ENCODE measurements around the gene SEC11A.
"Not testable (repeated sequence)": the region's sequence is repeated elsewhere in the genome, so short reads cannot be mapped to it uniquely, and the experiment has no call there.

The SEC11A gene

DNA sequence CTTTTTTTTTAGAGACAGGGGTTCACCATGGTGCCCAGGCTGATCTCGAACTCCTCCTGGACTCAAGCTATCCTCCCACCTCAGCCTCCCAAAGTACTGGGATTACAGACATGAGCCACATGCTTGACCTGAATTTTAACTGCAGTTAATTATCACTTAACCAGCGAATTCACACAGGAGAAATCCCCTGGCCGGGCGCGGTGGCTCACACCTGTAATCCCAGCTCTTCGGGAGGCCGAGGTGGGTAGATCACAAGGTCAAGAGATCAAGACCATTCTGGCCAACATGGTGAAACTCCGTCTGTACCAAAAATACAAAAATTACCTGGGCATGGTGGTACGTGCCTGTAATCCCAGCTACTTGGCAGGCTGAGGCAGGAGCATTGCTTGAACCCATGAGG lies 74.1 kb downstream of the SEC11A start:
- DNase-seq (ENCODE audit: low read depth), result not testable (repeated sequence)

DNA sequence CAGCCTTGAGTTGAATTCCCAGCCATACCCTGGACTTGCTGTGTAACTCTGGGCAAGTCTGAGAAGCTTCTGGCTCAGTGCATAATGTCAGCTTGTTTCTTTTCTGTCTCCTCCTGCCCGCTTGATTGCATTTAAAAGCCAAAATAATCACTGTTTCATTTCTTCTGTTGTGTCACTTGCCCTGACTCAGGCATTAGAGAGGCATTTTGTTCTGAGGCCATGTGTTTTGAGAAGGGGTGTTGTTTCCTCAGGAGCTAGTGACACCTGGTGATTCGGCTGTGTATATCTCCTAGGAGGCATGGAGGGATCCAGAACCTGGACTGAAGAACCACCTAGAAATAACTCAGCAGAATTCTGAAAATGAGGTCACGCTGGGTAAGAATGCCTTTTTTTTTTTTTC lies 77.8 kb downstream of the SEC11A start:
- no peak for DNase-seq (ENCODE audit: low read depth)

DNA sequence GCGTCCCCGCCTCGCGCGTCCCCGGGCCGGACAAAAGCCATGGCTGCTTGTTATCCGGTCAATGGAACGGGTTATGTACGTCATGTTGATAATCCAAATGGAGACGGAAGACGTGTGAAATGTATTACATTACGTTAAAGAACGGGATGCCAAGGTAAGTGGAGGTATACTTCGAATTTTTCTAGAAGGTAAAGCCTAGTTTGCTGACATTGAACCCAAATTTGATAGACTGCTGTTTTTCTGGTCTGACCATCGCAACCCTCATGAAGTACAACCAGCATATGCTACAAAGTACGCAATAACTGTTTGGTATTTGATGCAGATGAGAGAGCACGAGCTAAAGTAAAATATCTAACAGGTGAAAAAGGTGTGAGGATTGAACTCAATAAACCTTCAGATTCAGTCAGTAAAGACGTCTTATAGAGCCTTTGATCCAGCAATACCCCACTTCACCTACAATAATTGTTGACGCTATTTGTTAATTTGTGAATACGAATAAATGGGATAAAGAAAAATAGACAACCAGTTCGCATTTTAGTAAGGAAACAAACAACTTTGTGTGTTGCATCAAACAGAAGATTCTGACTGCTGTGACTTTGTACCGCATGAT lies 81.6 kb downstream of the SEC11A start:
- no peak for DNase-seq (ENCODE audit: low read depth)

DNA sequence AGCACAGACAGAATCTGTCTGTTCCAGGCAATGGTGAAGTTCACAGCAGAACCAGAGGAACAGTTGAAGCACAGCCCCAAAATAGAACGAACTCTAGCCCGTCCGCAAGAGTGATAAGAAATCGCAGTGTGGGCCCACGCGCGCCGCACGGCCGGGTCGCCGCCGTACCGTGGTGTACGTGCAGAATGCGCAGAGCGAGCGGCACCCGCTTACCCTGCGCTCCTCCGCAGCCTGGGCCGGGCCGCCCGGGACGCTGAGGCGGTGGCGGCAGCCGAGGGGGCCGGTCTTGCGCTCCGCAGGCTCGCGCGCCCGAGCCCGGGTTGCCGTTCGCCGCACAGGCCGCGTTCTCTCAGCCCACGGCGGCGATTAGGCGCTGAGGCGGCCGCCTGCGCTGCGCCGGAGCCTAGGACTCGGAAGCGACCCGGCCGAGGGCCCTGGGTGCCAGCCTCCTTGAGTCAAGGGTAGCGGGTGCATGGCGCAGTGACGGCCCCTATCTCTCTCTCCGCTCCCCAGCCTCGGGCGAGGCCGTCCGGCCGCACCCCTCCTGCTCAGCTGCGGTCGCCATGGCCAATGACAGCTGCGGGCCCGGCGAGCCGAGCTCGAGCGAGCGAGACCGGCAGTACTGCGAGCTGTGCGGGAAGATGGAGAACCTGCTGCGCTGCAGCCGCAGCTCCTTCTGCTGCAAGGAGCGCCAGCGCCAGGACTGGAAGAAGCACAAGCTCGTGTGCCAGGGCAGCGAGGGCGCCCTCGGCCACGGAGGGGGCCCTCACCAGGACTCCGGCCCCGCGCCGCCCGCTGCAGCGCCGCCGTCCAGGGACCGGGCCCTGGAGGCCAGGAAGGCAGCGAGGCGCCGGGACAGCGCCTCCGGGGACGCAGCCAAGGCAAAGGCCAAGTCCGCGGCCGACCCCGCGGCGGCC lies 82.4 kb downstream of the SEC11A start:
- peak; percentile 64 for DNase-seq (ENCODE audit: low read depth)

DNA sequence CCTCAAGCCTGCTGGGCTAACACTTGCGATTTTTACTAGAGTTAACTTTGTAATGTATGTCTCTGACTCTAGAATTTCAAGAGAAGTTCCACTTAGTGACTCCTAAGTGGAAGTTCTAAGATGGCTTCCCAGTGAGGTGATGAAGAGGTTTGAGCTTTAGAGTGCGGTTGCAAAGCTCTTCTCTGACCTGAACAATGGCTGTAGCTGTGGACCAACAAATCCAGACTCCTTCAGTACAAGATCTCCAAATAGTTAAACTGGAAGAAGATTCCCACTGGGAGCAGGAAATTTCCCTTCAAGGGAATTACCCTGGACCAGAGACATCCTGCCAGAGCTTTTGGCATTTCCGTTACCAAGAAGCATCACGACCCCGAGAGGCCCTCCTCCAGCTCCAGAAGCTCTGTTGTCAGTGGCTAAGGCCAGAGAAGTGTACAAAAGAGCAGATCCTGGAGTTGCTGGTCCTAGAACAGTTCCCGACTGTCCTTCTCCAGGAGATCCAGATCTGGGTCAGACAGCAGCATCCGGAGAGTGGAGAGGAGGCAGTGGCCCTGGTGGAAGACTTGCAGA lies 84.2 kb downstream of the SEC11A start:
- DNase-seq (ENCODE audit: low read depth), result no peak

DNA sequence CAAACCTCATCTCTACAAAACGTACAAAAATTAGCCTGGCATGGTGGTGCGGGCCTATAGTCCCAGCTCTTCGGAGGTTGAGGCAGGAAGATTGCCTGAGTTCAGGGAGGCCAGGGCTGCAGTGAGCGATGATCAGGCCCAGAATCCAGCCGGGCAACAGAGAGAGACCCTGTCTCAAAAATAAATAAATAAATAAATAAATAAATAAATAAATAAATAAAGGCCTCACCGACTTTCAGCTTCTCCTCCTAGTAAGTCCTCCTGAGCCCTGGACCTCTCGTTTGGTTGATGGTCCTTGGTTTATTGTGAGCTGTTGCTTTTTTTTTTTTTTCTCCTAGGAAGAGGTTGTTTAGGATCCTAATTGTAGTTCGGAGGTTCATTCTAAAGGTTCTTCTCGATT lies 86.9 kb downstream of the SEC11A start:
- no peak for DNase-seq (ENCODE audit: low read depth)

DNA sequence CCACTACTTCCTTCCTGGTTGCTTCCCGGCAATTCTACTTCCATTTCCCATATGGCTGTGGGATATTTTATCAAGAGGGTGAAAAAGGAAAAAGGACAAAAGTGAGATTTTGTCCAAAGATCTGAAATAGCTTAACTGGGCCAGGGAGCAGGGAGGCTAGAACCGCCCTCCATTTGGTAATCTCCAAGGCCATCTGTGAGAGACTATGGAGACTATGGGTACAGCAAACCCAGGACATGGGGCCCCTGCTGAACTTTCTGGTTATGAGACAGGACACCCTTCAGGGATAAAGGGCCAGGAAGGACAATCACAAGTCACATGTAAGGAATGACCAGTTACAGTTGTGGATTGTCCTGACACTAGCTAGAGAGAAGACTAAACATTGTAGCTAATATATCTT lies 90.8 kb downstream of the SEC11A start:
- DNase-seq (ENCODE audit: low read depth), result no peak

DNA sequence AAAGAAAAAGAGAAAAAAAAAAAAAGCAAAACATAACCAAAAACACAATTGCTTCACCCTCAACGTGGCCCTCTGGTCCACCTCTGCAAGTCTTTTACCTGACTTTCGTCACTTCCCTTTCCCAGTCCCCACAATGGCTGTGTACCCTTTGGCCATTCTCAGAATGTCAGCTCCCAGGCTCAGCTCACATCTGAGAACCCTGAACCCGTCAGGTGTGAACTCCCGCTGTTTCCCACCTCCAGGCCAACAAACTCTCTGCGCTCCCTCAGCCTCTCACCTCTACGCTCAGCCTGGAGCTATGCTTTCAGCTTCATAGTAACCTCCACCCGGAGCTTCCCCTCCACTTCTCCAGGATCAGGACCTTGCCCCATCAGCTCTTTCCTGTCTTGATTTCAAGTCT lies 91.6 kb downstream of the SEC11A start:
- no peak for DNase-seq (ENCODE audit: low read depth)

DNA sequence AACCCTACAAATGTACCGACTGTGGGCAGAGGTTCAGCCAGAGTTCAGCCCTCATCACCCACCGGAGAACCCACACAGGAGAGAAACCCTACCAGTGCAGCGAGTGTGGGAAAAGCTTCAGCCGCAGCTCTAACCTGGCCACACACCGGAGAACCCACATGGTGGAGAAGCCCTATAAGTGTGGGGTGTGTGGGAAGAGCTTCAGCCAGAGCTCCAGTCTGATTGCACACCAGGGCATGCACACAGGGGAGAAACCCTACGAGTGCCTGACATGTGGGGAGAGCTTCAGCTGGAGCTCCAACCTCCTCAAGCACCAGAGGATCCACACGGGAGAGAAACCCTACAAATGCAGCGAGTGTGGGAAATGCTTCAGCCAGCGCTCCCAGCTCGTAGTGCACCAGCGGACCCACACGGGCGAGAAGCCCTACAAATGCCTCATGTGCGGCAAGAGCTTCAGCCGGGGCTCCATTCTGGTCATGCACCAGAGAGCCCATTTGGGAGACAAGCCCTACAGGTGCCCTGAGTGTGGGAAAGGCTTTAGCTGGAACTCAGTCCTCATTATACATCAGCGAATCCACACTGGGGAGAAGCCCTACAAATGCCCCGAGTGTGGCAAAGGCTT lies 94.5 kb downstream of the SEC11A start:
- no peak for DNase-seq (ENCODE audit: low read depth)

DNA sequence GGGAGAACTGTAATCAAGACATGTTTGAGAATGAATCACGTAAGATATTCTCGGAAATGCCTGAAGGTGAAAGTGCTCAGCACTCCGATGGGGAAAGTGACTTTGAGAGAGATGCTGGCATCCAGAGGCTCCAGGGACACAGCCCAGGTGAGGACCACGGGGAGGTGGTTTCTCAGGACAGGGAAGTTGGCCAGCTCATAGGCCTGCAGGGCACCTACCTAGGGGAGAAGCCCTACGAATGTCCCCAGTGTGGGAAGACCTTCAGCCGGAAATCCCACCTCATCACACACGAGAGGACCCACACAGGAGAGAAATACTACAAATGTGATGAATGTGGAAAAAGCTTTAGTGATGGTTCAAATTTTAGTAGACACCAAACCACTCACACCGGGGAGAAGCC lies 95.3 kb downstream of the SEC11A start:
- DNase-seq (ENCODE audit: low read depth), result no peak

Measured in HS-27A (cell line).